PC-3 (cell line): ENCODE data around the gene RAB20. TPM values are rescaled to one million over a fixed set of nuclear protein-coding genes. Genes with fewer than 3 reads are reported as not detected.

Source experiments
- ATAC-seq: fragments of 200-7000 bp; cut with Tn5 transposase; 2 replicates; pipeline ENCODE4 v1.9.1; 2020; ENCODE audit warnings: mild to moderate bottlenecking, moderate library complexity
- BruUV-seq: library from RNA; stranded (reverse); fragments of 400-500 nt; replicated peaks from 2 replicates; lab custom pipeline; 2021; lab: Mats Ljungman, UMichigan
- CTCF ChIA-PET: fragments of 300-600 bp; sonication (Branson Sonifier 250); formaldehyde crosslinking; loops from one replicate; lab custom pipeline; 2022; ENCODE audit warnings: antibody characterized with exemption; lab: Charles Lee
- POLR2A ChIA-PET: fragments of 300-600 bp; sonication (Branson Sonifier 250); formaldehyde crosslinking; loops from one replicate; lab custom pipeline; 2022; ENCODE audit warnings: antibody characterized with exemption; ENCODE audit not compliant: unreplicated experiment; lab: Charles Lee
- DNase-seq: peaks from one replicate; pipeline ENCODE4 v3.0.0-alpha.2; 2015
- H2AFZ ChIP-seq: fragments of 300-600 bp; sonication (generic); 2 replicates; pipeline ENCODE4 v1.6.0; 2016; ENCODE audit warnings: antibody characterized with exemption, low read length
- H3F3A ChIP-seq: fragments of 300-600 bp; sonication (generic); one replicate; pipeline ENCODE4 v1.6.0; 2017; ENCODE audit warnings: antibody characterized with exemption, low read length, control low read depth, mild to moderate bottlenecking; ENCODE audit not compliant: unreplicated experiment
- H3K27ac ChIP-seq: fragments of 300-600 bp; sonication (generic); 2 replicates; pipeline ENCODE4 v1.5.1; 2016; ENCODE audit warnings: mild to moderate bottlenecking, low read length
- H3K27me3 ChIP-seq: fragments of 300-600 bp; sonication (generic); 2 replicates; pipeline ENCODE4 v1.6.1; 2016; ENCODE audit warnings: low read length, mixed read lengths
- H3K36me3 ChIP-seq: fragments of 300-600 bp; sonication (generic); 2 replicates; pipeline ENCODE4 v1.6.1; 2016; ENCODE audit warnings: low read depth, mixed run types, low read length, mixed read lengths
- H3K4me1 ChIP-seq: fragments of 300-600 bp; sonication (generic); 2 replicates; pipeline ENCODE4 v1.5.1; 2016; ENCODE audit warnings: low read length; ENCODE audit not compliant: insufficient read depth
- H3K4me2 ChIP-seq: fragments of 300-600 bp; sonication (generic); 2 replicates; pipeline ENCODE4 v1.6.0; 2016; ENCODE audit warnings: low read length
- H3K4me3 ChIP-seq: fragments of 300-600 bp; sonication (generic); 2 replicates; pipeline ENCODE4 v1.5.1; 2016; ENCODE audit warnings: mild to moderate bottlenecking, low read length, mixed read lengths
- H3K79me2 ChIP-seq: fragments of 300-600 bp; sonication (generic); 2 replicates; pipeline ENCODE4 v1.6.1; 2017; ENCODE audit warnings: low read length, mixed read lengths
- H3K9ac ChIP-seq: fragments of 300-600 bp; sonication (generic); 2 replicates; pipeline ENCODE4 v1.6.0; 2016; ENCODE audit warnings: mild to moderate bottlenecking, low read length
- H3K9me2 ChIP-seq: fragments of 300-600 bp; sonication (generic); replicated peaks from 2 replicates; pipeline ENCODE4 v1.6.1; 2016; ENCODE audit warnings: mixed run types, low read length, mixed read lengths
- H3K9me3 ChIP-seq: fragments of 300-600 bp; sonication (generic); 2 replicates; pipeline ENCODE4 v1.6.1; 2016; ENCODE audit warnings: low read length, mixed read lengths
- H4K20me1 ChIP-seq: fragments of 300-600 bp; sonication (generic); 2 replicates; pipeline ENCODE4 v1.6.1; 2016; ENCODE audit warnings: low read length, mixed read lengths
- EZH2 ChIP-seq: fragments of 300-600 bp; sonication (generic); IDR thresholded peaks from one replicate; pipeline ENCODE4 v1.6.1; 2017; ENCODE audit warnings: antibody characterized with exemption, mild to moderate bottlenecking, low read length; ENCODE audit not compliant: unreplicated experiment
- EZH2phosphoT487 ChIP-seq: fragments of 300-600 bp; sonication (generic); IDR thresholded peaks from 2 replicates; pipeline ENCODE4 v1.6.1; 2018; ENCODE audit warnings: mild to moderate bottlenecking, antibody characterized with exemption, low read length, borderline replicate concordance
- intact Hi-C: fragments of 100-400 bp; cut with micrococcal nuclease; formaldehyde crosslinking; loops from 2 replicates; pipeline ENCODE4 v1.9.0; 2023
- total RNA-seq: library from RNA; depleted of rRNA; stranded (reverse); fragments of >200 nt; gene quantifications from 2 replicates; pipeline ENCODE4 v1.2.3, GENCODE V29; 2014
- TF ChIP-seq, protein P1 (sequence below): fragments of 300-600 bp; sonication (generic); conservative IDR thresholded peaks from 2 replicates; pipeline ENCODE4 v1.5.1; 2017; ENCODE audit warnings: antibody characterized with exemption, low read depth, mild to moderate bottlenecking, low read length

The RAB20 gene
- total RNA-seq, 1 experiment from 2014 or later, result 22.9 TPM

DNA sequence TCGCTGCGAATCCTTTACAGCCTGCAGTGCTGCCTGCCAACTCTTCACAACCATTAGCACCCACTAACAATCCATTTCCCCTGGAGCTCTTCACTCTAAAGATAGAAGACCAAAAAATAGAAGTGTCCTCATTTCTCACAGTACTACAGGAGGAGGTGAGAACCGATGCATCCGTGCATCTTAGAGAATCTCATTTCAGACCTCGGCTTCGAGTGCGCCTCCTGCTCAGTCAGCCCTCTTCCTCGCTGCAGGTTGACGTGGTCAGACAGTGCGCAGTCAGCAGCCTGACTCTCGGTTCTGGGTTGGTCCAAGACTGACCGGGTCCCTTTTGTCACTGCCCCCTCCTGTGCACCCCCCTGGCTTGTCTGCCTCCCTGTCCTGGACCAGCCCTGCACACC lies 85.3 kb downstream of the RAB20 start:
- Histone ChIP-seq H3K4me2 (no peak overlapping the region), H3K27ac (no peak overlapping the region), H3K9me2 (no peaks in the 10 kb centered on the region), H3K79me2 (no peaks in the 10 kb centered on the region), H3K4me3 (no peak overlapping the region), H3K9me3 (no peaks in the 10 kb centered on the region), H3K27me3 (no peaks in the 10 kb centered on the region), H3K9ac (no peak overlapping the region), H2AFZ (no peak overlapping the region), H3K36me3 (no peaks in the 10 kb centered on the region), H3F3A (no peaks in the 10 kb centered on the region), H4K20me1 (no peaks in the 10 kb centered on the region), H3K4me1 (no peaks in the 10 kb centered on the region)
- BruUV-seq, result no TSS peak
- TF ChIP-seq EZH2 (no peak), EZH2phosphoT487 (no peak)
- TF ChIP-seq, protein P1, sequence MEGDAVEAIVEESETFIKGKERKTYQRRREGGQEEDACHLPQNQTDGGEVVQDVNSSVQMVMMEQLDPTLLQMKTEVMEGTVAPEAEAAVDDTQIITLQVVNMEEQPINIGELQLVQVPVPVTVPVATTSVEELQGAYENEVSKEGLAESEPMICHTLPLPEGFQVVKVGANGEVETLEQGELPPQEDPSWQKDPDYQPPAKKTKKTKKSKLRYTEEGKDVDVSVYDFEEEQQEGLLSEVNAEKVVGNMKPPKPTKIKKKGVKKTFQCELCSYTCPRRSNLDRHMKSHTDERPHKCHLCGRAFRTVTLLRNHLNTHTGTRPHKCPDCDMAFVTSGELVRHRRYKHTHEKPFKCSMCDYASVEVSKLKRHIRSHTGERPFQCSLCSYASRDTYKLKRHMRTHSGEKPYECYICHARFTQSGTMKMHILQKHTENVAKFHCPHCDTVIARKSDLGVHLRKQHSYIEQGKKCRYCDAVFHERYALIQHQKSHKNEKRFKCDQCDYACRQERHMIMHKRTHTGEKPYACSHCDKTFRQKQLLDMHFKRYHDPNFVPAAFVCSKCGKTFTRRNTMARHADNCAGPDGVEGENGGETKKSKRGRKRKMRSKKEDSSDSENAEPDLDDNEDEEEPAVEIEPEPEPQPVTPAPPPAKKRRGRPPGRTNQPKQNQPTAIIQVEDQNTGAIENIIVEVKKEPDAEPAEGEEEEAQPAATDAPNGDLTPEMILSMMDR, result no peak
- POLR2A ChIA-PET, result no interaction called here
- ATAC-seq (no peak), DNase-seq (no peak)
- intact Hi-C loops, result no loop called here
- CTCF ChIA-PET, result no interaction called here

DNA sequence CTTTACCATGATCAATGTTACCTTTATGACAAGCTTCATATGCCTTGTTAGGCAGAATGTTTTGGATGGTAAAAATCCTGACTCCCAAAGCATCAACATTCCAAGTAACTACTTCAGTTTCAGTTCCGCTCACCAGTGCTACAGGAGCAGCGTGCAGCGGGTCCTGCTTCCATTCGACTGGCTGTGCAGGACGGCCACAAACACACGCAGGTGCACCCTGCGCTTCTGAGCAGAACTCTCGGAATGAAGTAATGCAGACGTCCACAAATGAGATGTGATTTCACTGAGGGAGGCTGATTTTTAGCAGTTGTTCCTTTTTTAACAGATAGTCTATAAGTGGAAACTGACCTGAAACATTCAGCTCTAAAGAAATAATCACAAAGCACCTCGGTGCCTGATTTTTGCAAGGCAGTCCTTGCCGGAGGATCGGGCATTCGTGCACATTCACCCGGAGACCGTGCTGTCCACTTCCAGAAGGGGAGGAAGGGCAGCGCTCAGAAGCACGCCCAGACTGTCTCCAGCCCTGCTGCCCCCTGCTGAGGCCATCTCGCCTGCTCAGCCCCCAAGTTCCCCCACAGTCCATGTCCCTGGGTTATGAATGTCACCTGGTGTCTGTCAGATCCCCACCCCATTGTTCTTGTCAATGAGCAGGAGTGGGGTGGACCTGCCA lies 85.8 kb downstream of the RAB20 start:
- Histone ChIP-seq H3K4me1 (no peaks in the 10 kb centered on the region), H3K4me2 (no peak overlapping the region), H3K79me2 (no peaks in the 10 kb centered on the region), H3K9me3 (no peaks in the 10 kb centered on the region), H4K20me1 (no peaks in the 10 kb centered on the region), H3K9ac (no peak overlapping the region), H3K36me3 (no peaks in the 10 kb centered on the region), H3K9me2 (no peaks in the 10 kb centered on the region), H2AFZ (no peak overlapping the region), H3K27ac (no peak overlapping the region), H3K4me3 (no peak overlapping the region), H3F3A (no peaks in the 10 kb centered on the region), H3K27me3 (no peaks in the 10 kb centered on the region)
- BruUV-seq, result no TSS peak
- ChIA-PET POLR2A (no interaction called here), CTCF (no interaction called here)
- intact Hi-C loops, result no loop called here
- no peak for ATAC-seq
- no peak for DNase-seq
- TF ChIP-seq EZH2, result no peak
- TF ChIP-seq, protein P1, result no peak
- TF ChIP-seq EZH2phosphoT487, result no peak

DNA sequence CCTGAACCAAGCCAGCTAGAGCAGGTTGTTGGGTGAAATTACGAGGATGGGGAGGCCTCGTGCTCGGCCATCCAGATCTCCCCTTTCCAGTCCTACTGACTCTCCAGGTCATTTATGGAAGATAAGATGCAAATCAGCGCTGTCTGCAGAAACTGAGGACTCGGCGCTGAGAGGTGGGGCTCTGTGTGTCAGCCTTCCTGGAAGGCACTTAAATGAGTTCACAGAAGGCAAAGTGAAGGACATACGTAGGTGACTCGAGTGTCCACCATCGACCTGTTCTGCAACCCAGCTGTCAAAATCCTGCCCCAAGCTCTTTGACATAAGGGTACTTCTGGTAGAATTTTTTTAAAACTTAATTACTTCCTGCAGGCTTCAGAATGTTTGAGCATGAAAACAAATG lies 86.4 kb downstream of the RAB20 start:
- no peak overlapping the region for H3K4me2 ChIP-seq
- no peak overlapping the region for H2AFZ ChIP-seq
- no TSS peak for BruUV-seq
- intact Hi-C loops, result no loop called here
- ATAC-seq (no peak), DNase-seq (no peak)
- H4K20me1 ChIP-seq, result no peaks in the 10 kb centered on the region
- ChIA-PET POLR2A (no interaction called here), CTCF (no interaction called here)
- no peaks in the 10 kb centered on the region for H3K79me2 ChIP-seq
- H3K27ac ChIP-seq, result no peak overlapping the region
- no peaks in the 10 kb centered on the region for H3K9me3 ChIP-seq
- no peak overlapping the region for H3K9ac ChIP-seq
- TF ChIP-seq EZH2 (no peak), EZH2phosphoT487 (no peak)
- TF ChIP-seq, protein P1, result no peak
- H3K4me1 ChIP-seq, result no peaks in the 10 kb centered on the region
- H3K36me3 ChIP-seq, result no peaks in the 10 kb centered on the region
- H3K9me2 ChIP-seq, result no peaks in the 10 kb centered on the region
- H3K4me3 ChIP-seq, result no peak overlapping the region
- no peaks in the 10 kb centered on the region for H3K27me3 ChIP-seq
- no peaks in the 10 kb centered on the region for H3F3A ChIP-seq
